ENCODE measurements around the gene RTN4IP1.

The RTN4IP1 gene

DNA sequence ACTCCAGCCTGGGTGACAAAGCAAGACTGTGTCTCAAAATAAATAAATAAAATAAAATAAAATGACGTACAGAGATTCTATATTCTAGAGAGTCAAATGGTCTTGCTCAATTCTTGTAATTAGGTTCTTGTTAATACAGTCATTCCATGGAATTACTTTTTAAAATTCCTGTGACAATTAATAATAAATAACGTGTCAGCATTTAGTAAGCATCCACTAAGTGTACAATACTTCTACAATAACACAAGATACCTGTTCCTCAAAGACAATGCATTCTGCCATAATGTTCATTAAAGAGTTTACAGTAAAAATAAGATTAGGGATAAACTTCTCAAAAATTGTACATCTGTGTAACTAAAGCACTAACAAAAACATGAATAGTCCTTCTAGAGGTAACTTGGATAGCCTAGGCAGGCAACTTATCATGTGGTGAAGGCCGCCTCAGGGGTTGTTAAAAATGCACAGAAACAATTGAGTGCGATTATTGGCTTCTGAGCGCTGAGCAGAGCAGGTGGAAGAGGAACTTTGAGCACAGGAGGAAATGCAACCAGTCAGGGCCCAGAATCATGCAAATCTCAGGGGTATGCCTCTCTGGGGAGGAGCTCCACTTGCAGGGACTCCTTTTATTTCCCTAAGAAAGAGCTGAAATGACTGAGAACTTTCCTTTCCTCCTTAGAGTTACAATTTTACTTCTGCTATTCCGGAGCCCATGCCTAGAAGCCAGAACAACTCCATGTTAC, 37.2 kb upstream of the RTN4IP1 start:
- H3K4me3 ChIP-seq (ENCODE audit: insufficient read depth, low read length, poor library complexity, severe bottlenecking): no peak overlapping the region

DNA sequence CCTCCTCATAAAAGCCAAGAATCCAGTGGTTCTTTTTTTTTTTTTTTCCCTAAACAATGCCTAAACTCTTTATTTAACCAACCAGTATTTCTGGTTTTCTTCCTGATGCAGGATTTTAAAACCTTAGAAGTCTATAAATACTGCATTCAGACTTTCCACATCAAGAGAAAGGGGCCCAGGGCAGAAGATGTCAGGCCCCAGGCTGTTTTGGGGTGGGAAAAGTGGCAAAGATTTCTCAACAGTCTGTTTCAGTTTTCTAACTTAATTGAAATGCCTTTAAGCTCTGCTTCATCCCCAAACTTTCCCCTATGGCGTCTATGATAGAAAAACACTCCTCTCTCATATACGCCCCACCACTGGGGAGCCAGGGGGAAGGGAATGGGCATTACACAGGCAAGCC, 33.2 kb upstream of the RTN4IP1 start:
- TF ChIP-seq, protein P1, sequence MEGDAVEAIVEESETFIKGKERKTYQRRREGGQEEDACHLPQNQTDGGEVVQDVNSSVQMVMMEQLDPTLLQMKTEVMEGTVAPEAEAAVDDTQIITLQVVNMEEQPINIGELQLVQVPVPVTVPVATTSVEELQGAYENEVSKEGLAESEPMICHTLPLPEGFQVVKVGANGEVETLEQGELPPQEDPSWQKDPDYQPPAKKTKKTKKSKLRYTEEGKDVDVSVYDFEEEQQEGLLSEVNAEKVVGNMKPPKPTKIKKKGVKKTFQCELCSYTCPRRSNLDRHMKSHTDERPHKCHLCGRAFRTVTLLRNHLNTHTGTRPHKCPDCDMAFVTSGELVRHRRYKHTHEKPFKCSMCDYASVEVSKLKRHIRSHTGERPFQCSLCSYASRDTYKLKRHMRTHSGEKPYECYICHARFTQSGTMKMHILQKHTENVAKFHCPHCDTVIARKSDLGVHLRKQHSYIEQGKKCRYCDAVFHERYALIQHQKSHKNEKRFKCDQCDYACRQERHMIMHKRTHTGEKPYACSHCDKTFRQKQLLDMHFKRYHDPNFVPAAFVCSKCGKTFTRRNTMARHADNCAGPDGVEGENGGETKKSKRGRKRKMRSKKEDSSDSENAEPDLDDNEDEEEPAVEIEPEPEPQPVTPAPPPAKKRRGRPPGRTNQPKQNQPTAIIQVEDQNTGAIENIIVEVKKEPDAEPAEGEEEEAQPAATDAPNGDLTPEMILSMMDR (IDR thresholded peaks at IDR 0.05; ENCODE audit: insufficient read depth, low read length, poor library complexity, severe bottlenecking): no peak
- no peak for TF ChIP-seq EZH2phosphoT487 (conservative IDR thresholded peaks at IDR 0.05; ENCODE audit: low read length)
- Histone ChIP-seq H3K9ac (ENCODE audit: low read length) (no peak overlapping the region), H3K27me3 (ENCODE audit: low read length) (no peaks in the 10 kb centered on the region), H3K9me3 (ENCODE audit: insufficient read depth, low read length) (peaks cover 6% of the 10 kb centered on the region; the same call in 1 of the 2 replicates), H2AFZ (ENCODE audit: low read depth, low read length, severe bottlenecking) (no peak overlapping the region), H3F3A (ENCODE audit: insufficient read depth) (peaks cover 36% of the 10 kb centered on the region), H3K4me3 (ENCODE audit: insufficient read depth, low read length, poor library complexity, severe bottlenecking) (no peak overlapping the region), H3K9me2 (replicated peaks; ENCODE audit: insufficient read depth, low read length) (no peaks in the 10 kb centered on the region), H3K36me3 (ENCODE audit: low read length) (peaks cover 51% of the 10 kb centered on the region), H3K79me2 (ENCODE audit: insufficient read depth, low read length) (no peaks in the 10 kb centered on the region), H3K4me2 (ENCODE audit: low read depth, low read length, poor library complexity, severe bottlenecking) (no peak overlapping the region), H3K27ac (ENCODE audit: low read depth, low read length) (peak overlapping the region; percentile 93; the same call in 1 of the 2 replicates), H4K20me1 (ENCODE audit: low read depth, low read length) (no peaks in the 10 kb centered on the region)

More for the DNA sequence above, 37.2 kb upstream of the RTN4IP1 start:
- no peak for TF ChIP-seq EZH2phosphoT487 (conservative IDR thresholded peaks at IDR 0.05; ENCODE audit: low read length)
- TF ChIP-seq, protein P1 (IDR thresholded peaks at IDR 0.05; ENCODE audit: insufficient read depth, low read length, poor library complexity, severe bottlenecking): no peak
- Histone ChIP-seq H3K9me3 (ENCODE audit: insufficient read depth, low read length) (no peaks in the 10 kb centered on the region), H3K27me3 (ENCODE audit: low read length) (no peaks in the 10 kb centered on the region), H3K36me3 (ENCODE audit: low read length) (peaks cover 28% of the 10 kb centered on the region), H3K27ac (ENCODE audit: low read depth, low read length) (peak overlapping the region; percentile 93), H3K9me2 (replicated peaks; ENCODE audit: insufficient read depth, low read length) (no peaks in the 10 kb centered on the region), H2AFZ (ENCODE audit: low read depth, low read length, severe bottlenecking) (no peak overlapping the region), H4K20me1 (ENCODE audit: low read depth, low read length) (no peaks in the 10 kb centered on the region), H3K4me2 (ENCODE audit: low read depth, low read length, poor library complexity, severe bottlenecking) (peak overlapping the region; percentile 60), H3K9ac (ENCODE audit: low read length) (peak overlapping the region; percentile 27; the same call in 1 of the 2 replicates), H3K79me2 (ENCODE audit: insufficient read depth, low read length) (no peaks in the 10 kb centered on the region), H3F3A (ENCODE audit: insufficient read depth) (peaks cover 35% of the 10 kb centered on the region)

DNA sequence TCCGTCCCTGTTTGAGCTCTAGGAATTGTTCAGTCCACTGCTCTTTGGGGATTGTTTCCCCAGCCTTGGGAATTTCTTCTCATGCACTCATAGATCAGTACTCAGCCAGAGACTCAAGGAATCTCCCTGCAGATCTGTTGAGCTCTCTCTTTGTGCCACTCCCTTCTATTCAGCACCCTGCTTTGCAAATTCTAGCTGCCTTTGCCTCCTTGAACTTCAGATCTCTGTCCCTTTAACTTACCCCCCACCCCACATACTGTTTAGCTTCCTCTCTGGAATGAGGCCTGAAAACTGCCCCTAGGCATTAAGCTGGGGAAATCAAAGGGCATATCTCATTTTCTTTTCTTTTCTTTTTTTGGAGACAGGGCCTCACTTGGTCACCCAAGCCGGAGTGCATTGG, 30.6 kb upstream of the RTN4IP1 start:
- no peak overlapping the region for H3K4me3 ChIP-seq (ENCODE audit: insufficient read depth, low read length, poor library complexity, severe bottlenecking)
- H3K9me3 ChIP-seq (ENCODE audit: insufficient read depth, low read length): peaks cover 6% of the 10 kb centered on the region; the same call in 1 of the 2 replicates
- H3K4me2 ChIP-seq (ENCODE audit: low read depth, low read length, poor library complexity, severe bottlenecking): no peak overlapping the region
- no peaks in the 10 kb centered on the region for H3K79me2 ChIP-seq (ENCODE audit: insufficient read depth, low read length)
- H4K20me1 ChIP-seq (ENCODE audit: low read depth, low read length): no peaks in the 10 kb centered on the region
- no peaks in the 10 kb centered on the region for H3K27me3 ChIP-seq (ENCODE audit: low read length)
- H3F3A ChIP-seq (ENCODE audit: insufficient read depth): peaks cover 22% of the 10 kb centered on the region
- no peak overlapping the region for H3K9ac ChIP-seq (ENCODE audit: low read length)
- H3K36me3 ChIP-seq (ENCODE audit: low read length): peaks cover 61% of the 10 kb centered on the region
- no peak overlapping the region for H2AFZ ChIP-seq (ENCODE audit: low read depth, low read length, severe bottlenecking)
- TF ChIP-seq EZH2phosphoT487 (conservative IDR thresholded peaks at IDR 0.05; ENCODE audit: low read length): no peak
- TF ChIP-seq, protein P1 (IDR thresholded peaks at IDR 0.05; ENCODE audit: insufficient read depth, low read length, poor library complexity, severe bottlenecking): no peak
- no peak overlapping the region for H3K27ac ChIP-seq (ENCODE audit: low read depth, low read length)
- no peaks in the 10 kb centered on the region for H3K9me2 ChIP-seq (replicated peaks; ENCODE audit: insufficient read depth, low read length)

Measured in SU-DHL-6 (cell line).